CD4-positive, CD25-positive, alpha-beta regulatory T cell (primary cell): ENCODE data around the gene KIF6. TPM values are rescaled to one million over a fixed set of nuclear protein-coding genes. Genes with fewer than 3 reads are reported as not detected.

Experiments
- ATAC-seq, 2 donors: fragments of 150-1000 bp; cut with Tn5 transposase; one replicate each; pipeline ENCODE4 v1.10.0; 2021; ENCODE audit warnings: low read depth in 2 of 2, moderate number of reproducible peaks in 2 of 2, moderate library complexity in 1 of 2
- DNase-seq, 3 donors: peaks; one replicate each; pipeline versions ENCODE4 v3.0.0 to v3.0.0-alpha.2; 2012 to 2022; ENCODE audit warnings: mixed read lengths in 1 of 3
- H3K27ac ChIP-seq: one replicate; pipeline ENCODE4 v1.7.0; 2013; ENCODE audit warnings: mild to moderate bottlenecking, low read length; ENCODE audit not compliant: insufficient read depth, poor library complexity, severe bottlenecking
- H3K27me3 ChIP-seq: one replicate; pipeline ENCODE4 v1.7.0; 2013; ENCODE audit warnings: low read length; ENCODE audit not compliant: control insufficient read depth, insufficient read depth
- H3K36me3 ChIP-seq: one replicate; pipeline ENCODE4 v1.7.0; 2013; ENCODE audit warnings: mild to moderate bottlenecking, low read length, moderate library complexity; ENCODE audit not compliant: control insufficient read depth, insufficient read depth
- H3K4me1 ChIP-seq: 2 replicates; pipeline ENCODE4 v1.7.0; 2013; ENCODE audit warnings: mild to moderate bottlenecking, low read length; ENCODE audit not compliant: insufficient read depth, control insufficient read depth, poor library complexity, severe bottlenecking
- H3K4me3 ChIP-seq: one replicate; pipeline ENCODE4 v1.7.0; 2013; ENCODE audit warnings: low read depth, mild to moderate bottlenecking, low read length, moderate library complexity
- H3K9me3 ChIP-seq, 2 experiments: 1 replicate in 1 of 2; 2 replicates in 1 of 2; pipeline ENCODE4 v1.7.0; 2013; ENCODE audit warnings: low read length in 2 of 2, mild to moderate bottlenecking in 1 of 2, moderate library complexity in 1 of 2; ENCODE audit not compliant: control insufficient read depth in 2 of 2
- H3K27ac Mint-ChIP-seq, 3 donors: one replicate each; pipeline ENCODE4 v1.8.0; 2020 to 2022; ENCODE audit warnings: mild to moderate bottlenecking in 3 of 3, mixed read lengths in 3 of 3, moderate library complexity in 2 of 3
- H3K27me3 Mint-ChIP-seq: one replicate; pipeline ENCODE4 v1.8.0; 2022; ENCODE audit warnings: mild to moderate bottlenecking, mixed read lengths
- H3K36me3 Mint-ChIP-seq: one replicate; pipeline ENCODE4 v1.8.0; 2020; ENCODE audit warnings: mixed read lengths
- H3K4me1 Mint-ChIP-seq, 4 donors: one replicate each; pipeline ENCODE4 v1.8.0; 2020 to 2022; ENCODE audit warnings: mixed read lengths in 4 of 4, mild to moderate bottlenecking in 1 of 4
- H3K4me3 Mint-ChIP-seq, 4 donors: one replicate each; pipeline ENCODE4 v1.8.0; 2020 to 2022; ENCODE audit warnings: mild to moderate bottlenecking in 4 of 4, mixed read lengths in 4 of 4, moderate library complexity in 3 of 4
- H3K9me3 Mint-ChIP-seq, 7 donors: one replicate each; pipeline ENCODE4 v1.8.0; 2020 to 2022; ENCODE audit warnings: mixed read lengths in 7 of 7, mild to moderate bottlenecking in 3 of 7, moderate library complexity in 2 of 7
- polyA plus RNA-seq, 4 donors: library from polyadenylated mRNA; unstranded; fragments of 300-500 nt; fragmentation: Illumina TruSeq; gene quantifications; one replicate each; pipeline ENCODE4 v1.2.3, GENCODE V29; 2021
- total RNA-seq: library from RNA; stranded (reverse); gene quantifications from one replicate; pipeline ENCODE4 v1.2.3, GENCODE V29; 2022

KIF6 gene
- total and polyA plus RNA-seq, 5 donors from 2014 or later, result not detected

DNA sequence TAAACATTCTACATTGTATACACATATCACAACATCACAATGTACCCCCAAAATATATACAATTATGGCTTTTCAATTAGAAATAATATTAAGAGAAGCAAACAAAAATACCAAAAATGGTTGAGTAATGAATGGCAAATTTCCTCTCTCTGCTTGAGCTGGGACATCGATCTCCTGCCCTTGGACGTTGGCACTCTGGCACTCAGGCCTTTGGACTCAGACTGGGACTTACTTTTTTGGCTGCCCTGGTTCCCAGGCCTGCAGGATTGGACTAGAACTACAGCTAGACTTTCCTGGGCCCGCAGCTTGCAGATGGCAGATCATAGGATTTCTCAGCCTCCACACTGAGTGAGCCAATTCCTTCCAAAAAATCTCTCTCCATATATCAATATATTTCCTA lies 349.8 kb downstream of the KIF6 start:
- ATAC-seq, result no peak
- H3K27me3 ChIP-seq, result no peaks in the 10 kb centered on the region
- no peak overlapping the region for H3K27ac Mint-ChIP-seq
- DNase-seq, result no peak
- no peaks in the 10 kb centered on the region for H3K36me3 ChIP-seq
- H3K4me3 Mint-ChIP-seq, result no peak overlapping the region
- peaks cover 0 to 5% (median 0%) of the 10 kb centered on the region in 7 donors for H3K9me3 Mint-ChIP-seq
- no peaks in the 10 kb centered on the region for H3K4me1 ChIP-seq
- no peaks in the 10 kb centered on the region for H3K36me3 Mint-ChIP-seq
- H3K4me3 ChIP-seq, result no peak overlapping the region
- no peaks in the 10 kb centered on the region for H3K4me1 Mint-ChIP-seq
- H3K27ac ChIP-seq, result no peak overlapping the region
- H3K9me3 ChIP-seq, result no peaks in the 10 kb centered on the region
- peaks cover 22% of the 10 kb centered on the region for H3K27me3 Mint-ChIP-seq

DNA sequence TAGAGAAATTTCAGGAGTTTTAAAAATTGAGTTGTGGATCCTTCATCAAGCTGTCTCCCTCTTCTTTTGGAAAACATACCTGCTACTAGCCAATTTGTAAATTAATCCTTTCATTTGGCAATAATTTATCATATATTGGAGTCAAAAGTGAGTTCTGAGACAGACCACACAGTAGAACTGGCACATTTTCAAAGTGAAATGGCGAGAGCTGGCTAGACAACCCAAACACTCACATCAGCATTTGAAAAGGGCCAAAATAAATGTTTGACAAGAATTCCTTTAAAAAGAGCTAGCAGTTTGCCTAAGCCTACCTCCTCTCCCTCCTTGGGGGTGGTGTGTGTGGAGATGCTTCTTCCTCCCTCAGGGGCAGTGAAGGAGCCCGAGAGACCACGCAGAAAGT lies 354.8 kb downstream of the KIF6 start:
- ATAC-seq (no peak), DNase-seq (no peak)
- peaks cover 0 to 5% (median 0%) of the 10 kb centered on the region in 7 donors for H3K9me3 Mint-ChIP-seq
- no peak overlapping the region for H3K27ac Mint-ChIP-seq
- H3K36me3 Mint-ChIP-seq, result no peaks in the 10 kb centered on the region
- no peak overlapping the region for H3K4me3 Mint-ChIP-seq
- no peaks in the 10 kb centered on the region for H3K27me3 ChIP-seq
- H3K4me3 ChIP-seq, result no peak overlapping the region
- peaks cover 24% of the 10 kb centered on the region for H3K27me3 Mint-ChIP-seq
- H3K27ac ChIP-seq, result no peak overlapping the region
- no peaks in the 10 kb centered on the region for H3K4me1 Mint-ChIP-seq
- no peaks in the 10 kb centered on the region for H3K36me3 ChIP-seq
- H3K4me1 ChIP-seq, result no peaks in the 10 kb centered on the region
- H3K9me3 ChIP-seq, result no peaks in the 10 kb centered on the region

DNA sequence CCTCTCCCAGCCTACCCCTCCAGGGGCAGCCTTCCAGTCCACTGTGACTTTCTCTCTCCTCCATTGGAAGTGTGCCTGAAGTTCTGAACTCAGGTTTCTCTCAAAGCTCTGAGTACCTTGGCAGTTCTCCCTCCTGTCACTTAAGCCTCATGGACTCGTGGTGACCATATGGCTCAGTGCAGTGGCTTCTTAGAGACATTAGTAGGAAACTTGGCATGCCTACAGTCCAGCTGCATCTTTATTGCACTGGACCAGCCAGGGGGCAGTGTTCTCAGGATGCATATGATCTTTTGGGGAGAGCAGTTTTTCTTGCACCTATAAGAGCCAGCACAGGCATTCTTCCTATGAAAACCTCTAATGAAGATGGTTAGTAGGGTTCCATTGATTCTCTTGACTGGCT lies 355.2 kb downstream of the KIF6 start:
- H3K27ac ChIP-seq, result no peak overlapping the region
- no peaks in the 10 kb centered on the region for H3K36me3 ChIP-seq
- no peaks in the 10 kb centered on the region for H3K4me1 Mint-ChIP-seq
- no peak for ATAC-seq
- H3K4me1 ChIP-seq, result no peaks in the 10 kb centered on the region
- peaks cover 0 to 5% (median 0%) of the 10 kb centered on the region in 7 donors for H3K9me3 Mint-ChIP-seq
- DNase-seq, result no peak
- no peaks in the 10 kb centered on the region for H3K9me3 ChIP-seq
- no peak overlapping the region for H3K4me3 Mint-ChIP-seq
- H3K27me3 ChIP-seq, result no peaks in the 10 kb centered on the region
- no peaks in the 10 kb centered on the region for H3K36me3 Mint-ChIP-seq
- H3K27ac Mint-ChIP-seq, result no peak overlapping the region
- no peak overlapping the region for H3K4me3 ChIP-seq
- H3K27me3 Mint-ChIP-seq, result peaks cover 24% of the 10 kb centered on the region

DNA sequence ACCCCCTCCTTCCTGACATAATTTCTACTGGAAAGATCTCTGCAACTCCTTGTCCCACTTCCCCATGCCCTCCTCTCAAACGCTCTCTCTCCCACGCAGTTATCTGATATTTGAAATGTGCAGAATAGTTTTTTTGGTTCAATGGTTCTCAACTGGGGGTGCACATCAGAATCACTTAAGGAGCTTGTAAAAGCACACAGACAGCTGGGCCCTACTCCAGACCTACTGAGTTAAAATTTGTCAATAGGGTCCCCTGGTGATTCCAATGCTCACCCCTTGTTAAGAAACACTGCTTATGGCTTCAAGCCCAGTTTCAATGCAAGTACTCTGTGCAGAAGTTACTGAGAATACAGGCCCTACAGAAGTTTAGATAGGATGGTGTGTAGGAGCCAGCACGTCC lies 357.5 kb downstream of the KIF6 start:
- Histone ChIP-seq H3K4me1 (no peaks in the 10 kb centered on the region), H3K27me3 (no peaks in the 10 kb centered on the region), H3K27ac (no peak overlapping the region), H3K36me3 (no peaks in the 10 kb centered on the region), H3K4me3 (no peak overlapping the region), H3K9me3 (no peaks in the 10 kb centered on the region)
- Mint-ChIP-seq H3K9me3 (peaks cover 0 to 3% (median 0%) of the 10 kb centered on the region in 7 donors), H3K36me3 (no peaks in the 10 kb centered on the region), H3K4me1 (no peaks in the 10 kb centered on the region), H3K27ac (no peak overlapping the region), H3K4me3 (no peak overlapping the region), H3K27me3 (peaks cover 19% of the 10 kb centered on the region)
- DNase-seq (no peak), ATAC-seq (no peak)

DNA sequence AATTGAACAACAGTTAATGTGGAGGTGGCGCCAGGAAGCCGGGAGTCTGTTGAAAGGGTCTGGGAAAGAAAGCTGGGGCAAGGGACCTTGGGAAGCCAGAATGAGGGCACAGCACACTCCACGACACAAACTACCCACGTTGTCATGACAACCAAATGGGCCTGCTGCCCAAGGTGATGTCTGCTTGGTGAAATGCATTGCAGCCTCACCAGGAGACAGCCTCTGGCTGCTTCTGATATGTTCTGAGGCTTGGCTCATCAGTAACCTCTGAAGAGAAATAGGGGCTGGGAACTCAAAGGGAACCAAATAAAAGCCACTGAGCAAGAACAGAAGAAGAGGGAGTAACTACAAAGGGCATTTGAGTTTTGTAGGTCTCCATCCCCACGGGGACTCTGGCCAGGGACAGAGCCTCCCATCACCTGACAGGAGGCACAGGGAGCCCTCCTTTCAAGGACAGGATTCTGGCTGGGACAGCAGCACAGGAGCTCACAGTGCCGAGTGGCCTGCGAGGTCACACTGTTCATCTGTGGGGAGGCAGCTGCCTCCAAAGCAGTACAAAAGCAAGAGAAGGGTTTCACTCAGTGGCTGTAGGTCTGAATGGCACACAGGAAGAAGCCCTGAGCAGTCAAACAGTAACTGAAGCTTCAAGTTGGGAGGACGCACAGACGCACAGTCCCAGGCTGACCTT lies 358.1 kb downstream of the KIF6 start:
- H3K4me3 Mint-ChIP-seq, result no peak overlapping the region
- Histone ChIP-seq H3K4me3 (no peak overlapping the region), H3K9me3 (no peaks in the 10 kb centered on the region), H3K36me3 (no peaks in the 10 kb centered on the region), H3K4me1 (no peaks in the 10 kb centered on the region), H3K27me3 (no peaks in the 10 kb centered on the region), H3K27ac (no peak overlapping the region)
- peaks cover 0 to 3% (median 0%) of the 10 kb centered on the region in 7 donors for H3K9me3 Mint-ChIP-seq
- H3K36me3 Mint-ChIP-seq, result no peaks in the 10 kb centered on the region
- H3K27ac Mint-ChIP-seq, result no peak overlapping the region
- no peak for DNase-seq
- no peak for ATAC-seq
- no peaks in the 10 kb centered on the region for H3K4me1 Mint-ChIP-seq
- H3K27me3 Mint-ChIP-seq, result peaks cover 16% of the 10 kb centered on the region

DNA sequence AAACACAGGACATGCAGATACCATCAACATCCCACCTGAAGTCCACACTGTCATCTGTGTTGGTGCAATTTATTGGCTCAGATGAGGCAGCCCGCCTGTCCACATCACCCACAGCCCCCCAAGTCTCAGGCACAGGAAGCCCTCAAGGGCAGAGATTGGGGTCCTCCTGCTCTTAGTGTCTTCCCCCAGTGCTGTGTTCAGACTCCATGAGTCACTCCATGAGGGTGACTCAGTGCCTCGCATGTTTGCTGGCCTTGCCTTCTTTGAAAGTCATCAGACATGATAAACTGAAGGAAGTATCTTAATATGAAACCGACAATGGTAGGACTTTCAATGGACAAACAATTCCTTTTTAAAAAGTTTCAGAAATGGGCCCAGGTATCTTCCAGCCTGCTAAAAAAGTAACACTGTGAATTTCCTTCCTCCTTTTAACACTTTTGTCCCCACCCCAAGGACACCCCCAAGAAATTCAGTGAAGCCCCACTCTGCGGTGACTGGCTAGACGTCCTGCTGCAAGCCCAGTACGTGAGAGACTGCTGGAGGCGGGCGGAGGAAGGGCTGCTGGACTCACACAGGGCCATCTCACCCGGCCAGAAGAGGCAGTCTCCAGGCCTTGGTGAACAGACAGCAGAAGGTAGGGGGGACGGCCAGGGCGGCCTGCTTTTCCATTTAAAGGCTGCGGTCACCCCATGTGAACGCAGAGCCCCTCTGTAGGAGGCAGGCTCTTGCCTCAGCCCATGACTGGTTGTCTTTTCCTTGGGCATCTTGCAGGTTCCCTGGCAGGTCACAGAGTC lies 359.7 kb downstream of the KIF6 start:
- H3K9me3 Mint-ChIP-seq, result no peaks in the 10 kb centered on the region
- H3K36me3 Mint-ChIP-seq, result no peaks in the 10 kb centered on the region
- H3K36me3 ChIP-seq, result no peaks in the 10 kb centered on the region
- H3K4me1 ChIP-seq, result peaks cover 4% of the 10 kb centered on the region
- no peak overlapping the region for H3K27ac ChIP-seq
- ATAC-seq (no peak), DNase-seq (no peak)
- H3K9me3 ChIP-seq, result no peaks in the 10 kb centered on the region
- peaks cover 0 to 3% (median 0%) of the 10 kb centered on the region in 4 donors for H3K4me1 Mint-ChIP-seq
- peaks cover 4% of the 10 kb centered on the region for H3K27me3 Mint-ChIP-seq
- H3K27ac Mint-ChIP-seq, result no peak overlapping the region
- H3K4me3 Mint-ChIP-seq, result no peak overlapping the region
- no peak overlapping the region for H3K4me3 ChIP-seq
- H3K27me3 ChIP-seq, result no peaks in the 10 kb centered on the region

DNA sequence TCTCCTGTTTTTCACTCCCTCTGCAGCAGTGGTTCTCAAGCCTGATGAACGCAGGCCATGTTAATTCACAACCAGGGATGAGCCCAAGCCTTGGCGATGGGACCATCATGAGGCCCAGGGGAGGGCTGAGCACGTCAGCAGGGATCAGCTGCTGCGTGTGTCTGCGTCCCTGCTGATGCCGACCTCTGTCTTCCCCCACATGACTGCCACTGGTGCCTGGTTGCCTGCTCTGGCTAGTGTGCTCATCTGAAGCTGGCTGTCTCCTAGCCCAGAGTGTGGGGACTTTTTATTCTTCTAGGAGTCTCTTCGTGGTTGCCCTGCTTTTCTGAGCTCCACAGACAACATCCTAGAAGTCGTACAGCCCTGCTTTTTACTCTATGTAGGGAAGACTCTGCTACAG lies 361.9 kb downstream of the KIF6 start:
- H3K4me1 Mint-ChIP-seq, result peaks cover 0 to 3% (median 0%) of the 10 kb centered on the region in 4 donors

DNA sequence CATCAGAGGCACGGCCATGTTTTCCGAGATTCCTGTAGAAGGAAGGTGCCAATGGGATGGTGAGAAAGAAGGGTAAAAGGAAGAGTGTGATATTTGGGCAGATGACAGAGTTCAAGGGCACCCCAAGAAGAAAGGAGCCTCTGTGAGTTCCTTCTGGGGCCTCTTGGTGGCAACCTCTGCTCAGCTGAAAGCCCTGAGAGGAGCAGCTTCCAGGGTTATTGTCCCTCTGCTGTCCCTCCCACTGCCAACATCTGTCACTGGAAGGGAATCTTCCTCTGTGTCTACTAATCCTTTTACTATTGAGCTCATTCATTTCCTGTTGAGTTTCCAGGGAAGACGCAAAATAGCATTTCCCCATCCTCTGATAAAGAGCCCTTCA lies 362.7 kb downstream of the KIF6 start:
- H3K4me1 Mint-ChIP-seq, result peaks cover 0 to 3% (median 0%) of the 10 kb centered on the region in 4 donors
- Histone ChIP-seq H3K27me3 (no peaks in the 10 kb centered on the region), H3K9me3 (no peaks in the 10 kb centered on the region), H3K4me3 (no peak overlapping the region), H3K36me3 (no peaks in the 10 kb centered on the region), H3K27ac (no peak overlapping the region), H3K4me1 (peaks cover 4% of the 10 kb centered on the region)
- DNase-seq (no peak), ATAC-seq (no peak)
- no peaks in the 10 kb centered on the region for H3K9me3 Mint-ChIP-seq
- H3K36me3 Mint-ChIP-seq, result no peaks in the 10 kb centered on the region
- H3K4me3 Mint-ChIP-seq, result no peak overlapping the region
- no peaks in the 10 kb centered on the region for H3K27me3 Mint-ChIP-seq
- H3K27ac Mint-ChIP-seq, result no peak overlapping the region

More for the DNA sequence above, 361.9 kb downstream of the KIF6 start:
- Mint-ChIP-seq H3K27me3 (peaks cover 4% of the 10 kb centered on the region), H3K36me3 (no peaks in the 10 kb centered on the region), H3K4me3 (no peak overlapping the region), H3K27ac (no peak overlapping the region), H3K9me3 (no peaks in the 10 kb centered on the region)
- ATAC-seq (no peak), DNase-seq (no peak)
- H3K36me3 ChIP-seq, result no peaks in the 10 kb centered on the region
- H3K4me1 ChIP-seq, result peaks cover 4% of the 10 kb centered on the region
- H3K4me3 ChIP-seq, result no peak overlapping the region
- H3K9me3 ChIP-seq, result no peaks in the 10 kb centered on the region
- H3K27ac ChIP-seq, result no peak overlapping the region
- H3K27me3 ChIP-seq, result no peaks in the 10 kb centered on the region
